Measurements from ENCODE around the gene WDR27. TPM values are rescaled to one million over a fixed set of nuclear protein-coding genes. Genes with fewer than 3 reads are reported as not detected.
"Not testable (repeated sequence)": the region's sequence is repeated elsewhere in the genome, so short reads cannot be mapped to it uniquely, and the experiment has no call there.

Gene WDR27
- total RNA-seq, 2 donors from 2014 or later, result 17.8 to 53.1 TPM

DNA sequence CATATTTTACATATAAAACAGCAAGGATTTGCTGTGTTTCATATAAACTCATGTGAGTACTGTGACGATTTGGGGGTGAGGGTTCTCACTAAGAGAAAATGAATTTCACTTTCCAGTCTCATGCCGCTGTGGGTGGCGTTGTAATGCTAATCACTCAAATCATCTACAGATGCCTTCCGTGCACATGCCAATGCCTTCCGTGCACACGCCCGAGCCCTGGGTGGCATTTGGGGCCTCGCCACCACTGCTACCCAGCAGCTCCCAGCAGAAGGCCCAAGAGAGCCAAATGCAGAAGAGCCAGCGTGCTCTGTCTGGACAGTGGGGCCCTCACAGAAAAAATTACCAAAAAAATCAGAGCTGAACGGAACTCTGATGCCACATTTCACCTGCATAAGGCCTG is 53.7 kb downstream of the WDR27 start:
- intact Hi-C loops (cut with DNase I), result no loop called here
- H3K4me3 ChIP-seq, result no peak overlapping the region
- no peaks in the 10 kb centered on the region for H3K36me3 ChIP-seq
- no peaks in the 10 kb centered on the region for H3K9me3 ChIP-seq
- H3K4me1 ChIP-seq (replicated peaks), result no peaks in the 10 kb centered on the region
- WGBS, result 89% methylated on average over 10 of the region's 10 CpGs
- no peaks in the 10 kb centered on the region for H3K27me3 ChIP-seq (replicated peaks; ENCODE audit: insufficient read depth)
- no peak for DNase-seq (ENCODE audit: low spot score)
- H3K27ac ChIP-seq, result no peak overlapping the region
- no peak for TF ChIP-seq POLR2A (IDR thresholded peaks at IDR 0.05)
- no peak for TF ChIP-seq POLR2AphosphoS5 (IDR thresholded peaks at IDR 0.05)
- TF ChIP-seq, protein P1, sequence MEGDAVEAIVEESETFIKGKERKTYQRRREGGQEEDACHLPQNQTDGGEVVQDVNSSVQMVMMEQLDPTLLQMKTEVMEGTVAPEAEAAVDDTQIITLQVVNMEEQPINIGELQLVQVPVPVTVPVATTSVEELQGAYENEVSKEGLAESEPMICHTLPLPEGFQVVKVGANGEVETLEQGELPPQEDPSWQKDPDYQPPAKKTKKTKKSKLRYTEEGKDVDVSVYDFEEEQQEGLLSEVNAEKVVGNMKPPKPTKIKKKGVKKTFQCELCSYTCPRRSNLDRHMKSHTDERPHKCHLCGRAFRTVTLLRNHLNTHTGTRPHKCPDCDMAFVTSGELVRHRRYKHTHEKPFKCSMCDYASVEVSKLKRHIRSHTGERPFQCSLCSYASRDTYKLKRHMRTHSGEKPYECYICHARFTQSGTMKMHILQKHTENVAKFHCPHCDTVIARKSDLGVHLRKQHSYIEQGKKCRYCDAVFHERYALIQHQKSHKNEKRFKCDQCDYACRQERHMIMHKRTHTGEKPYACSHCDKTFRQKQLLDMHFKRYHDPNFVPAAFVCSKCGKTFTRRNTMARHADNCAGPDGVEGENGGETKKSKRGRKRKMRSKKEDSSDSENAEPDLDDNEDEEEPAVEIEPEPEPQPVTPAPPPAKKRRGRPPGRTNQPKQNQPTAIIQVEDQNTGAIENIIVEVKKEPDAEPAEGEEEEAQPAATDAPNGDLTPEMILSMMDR (IDR thresholded peaks at IDR 0.05), result no peak

- no peaks in the 10 kb centered on the region for H3K9me3 ChIP-seq
- no peak overlapping the region for H3K27ac ChIP-seq
- H3K36me3 ChIP-seq, result no peaks in the 10 kb centered on the region
- TF ChIP-seq POLR2A (IDR thresholded peaks at IDR 0.05) (no peak), POLR2AphosphoS5 (IDR thresholded peaks at IDR 0.05) (no peak)
- TF ChIP-seq, protein P1 (IDR thresholded peaks at IDR 0.05), result no peak
- WGBS, result 90% methylated on average over 13 of the region's 13 CpGs
- intact Hi-C loops (cut with DNase I), result no loop called here
- no peak for DNase-seq (ENCODE audit: low spot score)
- no peak overlapping the region for H3K4me3 ChIP-seq
- H3K4me1 ChIP-seq (replicated peaks), result no peaks in the 10 kb centered on the region
- no peaks in the 10 kb centered on the region for H3K27me3 ChIP-seq (replicated peaks; ENCODE audit: insufficient read depth)
Measured at GRCh38 chr6:169647637-169648036, 54.2 kb downstream of the WDR27 start.

- Histone ChIP-seq H3K4me1 (replicated peaks) (no peaks in the 10 kb centered on the region), H3K27ac (no peak overlapping the region), H3K9me3 (no peaks in the 10 kb centered on the region), H3K36me3 (no peaks in the 10 kb centered on the region), H3K4me3 (no peak overlapping the region), H3K27me3 (replicated peaks; ENCODE audit: insufficient read depth) (no peaks in the 10 kb centered on the region)
- TF ChIP-seq, protein P1 (IDR thresholded peaks at IDR 0.05), result no peak
- TF ChIP-seq POLR2AphosphoS5 (IDR thresholded peaks at IDR 0.05) (no peak), POLR2A (IDR thresholded peaks at IDR 0.05) (no peak)
- WGBS, result 84% methylated on average over 19 of the region's 19 CpGs
- intact Hi-C loops (cut with DNase I), result no loop called here
- no peak for DNase-seq (ENCODE audit: low spot score)
Measured at GRCh38 chr6:169646906-169647567, 54.8 kb downstream of the WDR27 start.

DNA sequence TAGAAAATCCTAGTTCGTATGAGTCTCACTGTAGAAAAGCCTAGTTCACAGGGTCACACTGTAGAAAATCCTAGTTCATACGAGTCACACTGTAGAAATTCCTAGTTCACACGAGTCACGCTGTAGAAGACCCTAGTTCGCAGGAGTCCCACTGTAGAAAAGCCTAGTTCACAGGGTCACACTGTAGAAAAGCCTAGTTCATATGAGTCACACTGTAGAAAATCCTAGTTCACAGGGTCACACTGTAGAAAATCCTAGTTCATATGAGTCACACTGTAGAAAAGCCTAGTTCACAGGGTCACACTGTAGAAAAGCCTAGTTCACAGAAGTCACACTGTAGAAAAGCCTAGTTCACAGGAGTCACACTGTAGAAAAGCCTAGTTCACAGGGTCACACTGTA is 56.4 kb downstream of the WDR27 start:
- H3K4me1 ChIP-seq (replicated peaks); intact Hi-C loops (cut with DNase I); DNase-seq (ENCODE audit: low spot score); H3K27me3 ChIP-seq (replicated peaks; ENCODE audit: insufficient read depth); H3K4me3 ChIP-seq; H3K27ac ChIP-seq; H3K9me3 ChIP-seq; H3K36me3 ChIP-seq: not testable (repeated sequence)
- 97% methylated on average over 5 of the region's 5 CpGs for WGBS

GRCh38 chr6:169643521-169643920 is 58.3 kb downstream of the WDR27 start:
- Histone ChIP-seq H3K4me3 (no peak overlapping the region), H3K27me3 (replicated peaks; ENCODE audit: insufficient read depth) (no peaks in the 10 kb centered on the region), H3K27ac (no peak overlapping the region), H3K36me3 (no peaks in the 10 kb centered on the region), H3K4me1 (replicated peaks) (no peaks in the 10 kb centered on the region), H3K9me3 (no peaks in the 10 kb centered on the region)
- TF ChIP-seq, protein P1 (IDR thresholded peaks at IDR 0.05), result no peak
- TF ChIP-seq POLR2AphosphoS5 (IDR thresholded peaks at IDR 0.05) (no peak), POLR2A (IDR thresholded peaks at IDR 0.05) (no peak)
- WGBS, result 74% methylated on average over 1 of the region's 1 CpG
- no peak for DNase-seq (ENCODE audit: low spot score)
- intact Hi-C loops (cut with DNase I), result no loop called here

All from prostate gland (tissue), 2 donors.